Keratinocyte (primary cell): ENCODE measurements around the gene TSPEAR. TPM values are rescaled to one million over a fixed set of nuclear protein-coding genes. Genes with fewer than 3 reads are reported as not detected.

ENCODE experiments used
- DNase-seq: peaks from one replicate; pipeline ENCODE4 v3.0.0-alpha.2; 2011; ENCODE audit warnings: low read depth, missing footprints, low spot score
- FAIRE-seq: peaks from 2 replicates; lab custom pipeline; 2011; peaks lifted over from hg19 to GRCh38; lab: Jason Lieb, UNC
- H2AFZ ChIP-seq: 2 replicates; pipeline ENCODE4 v1.6.0; 2012; ENCODE audit warnings: low read length, control low read depth, inconsistent platforms; ENCODE audit not compliant: control insufficient read depth
- H3K27ac ChIP-seq: 2 replicates; pipeline ENCODE4 v1.5.1; 2011; ENCODE audit warnings: low read length; ENCODE audit not compliant: control insufficient read depth, insufficient read depth
- H3K27me3 ChIP-seq: 3 replicates; pipeline ENCODE4 v1.6.0; 2011; ENCODE audit warnings: low read length; ENCODE audit not compliant: control insufficient read depth, insufficient read depth; ENCODE audit errors: extremely low read depth
- H3K36me3 ChIP-seq, 2 experiments: 2 replicates in 1 of 2; 3 replicates in 1 of 2; pipeline ENCODE4 v1.5.1; 2011; ENCODE audit warnings: low read length in 2 of 2, mild to moderate bottlenecking in 1 of 2; ENCODE audit not compliant: control insufficient read depth in 2 of 2, insufficient read depth in 2 of 2; ENCODE audit errors: extremely low read depth in 1 of 2
- H3K4me1 ChIP-seq: 3 replicates; pipeline ENCODE4 v1.5.1; 2011; ENCODE audit warnings: low read length; ENCODE audit not compliant: control insufficient read depth, insufficient read depth; ENCODE audit errors: extremely low read depth
- H3K4me2 ChIP-seq: 3 replicates; pipeline ENCODE4 v1.6.0; 2011; ENCODE audit warnings: low read depth, low read length; ENCODE audit not compliant: control insufficient read depth, insufficient read depth; ENCODE audit errors: extremely low read depth
- H3K4me3 ChIP-seq, 3 experiments: fragments of 200-600 bp in 1 of 3; sonication (generic) in 1 of 3; 2 replicates in 2 of 3; 3 replicates in 1 of 3; pipeline ENCODE4 v1.5.1; 2011 to 2016; ENCODE audit warnings: low read length in 3 of 3, mild to moderate bottlenecking in 3 of 3, control low read depth in 2 of 3, inconsistent platforms in 1 of 3, low read depth in 1 of 3, mixed read lengths in 1 of 3, mixed run types in 1 of 3, moderate library complexity in 1 of 3; ENCODE audit not compliant: control insufficient read depth in 2 of 3, insufficient read depth in 2 of 3; ENCODE audit errors: extremely low read depth in 1 of 3
- H3K79me2 ChIP-seq: 2 replicates; pipeline ENCODE4 v1.6.0; 2012; ENCODE audit warnings: low read length; ENCODE audit not compliant: control insufficient read depth, insufficient read depth
- H3K9ac ChIP-seq: 3 replicates; pipeline ENCODE4 v1.6.0; 2011; ENCODE audit warnings: low read length; ENCODE audit not compliant: control insufficient read depth, insufficient read depth; ENCODE audit errors: extremely low read depth
- H3K9me1 ChIP-seq: 3 replicates; pipeline ENCODE4 v1.6.0; 2011; ENCODE audit warnings: low read length; ENCODE audit not compliant: control insufficient read depth, insufficient read depth; ENCODE audit errors: extremely low read depth
- H3K9me3 ChIP-seq: 2 replicates; pipeline ENCODE4 v1.5.1; 2012; ENCODE audit warnings: low read depth, low read length; ENCODE audit not compliant: control insufficient read depth
- H4K20me1 ChIP-seq: 3 replicates; pipeline ENCODE4 v1.6.0; 2011; ENCODE audit warnings: low read length; ENCODE audit not compliant: control insufficient read depth, insufficient read depth; ENCODE audit errors: extremely low read depth
- CTCF ChIP-seq, 3 experiments: IDR thresholded peaks in 1 of 3; conservative IDR thresholded peaks in 1 of 3; optimal IDR thresholded peaks in 1 of 3; 2 replicates in 2 of 3; 3 replicates in 1 of 3; pipeline versions ENCODE3 to v1.5.1; 2011; ENCODE audit warnings: low read length in 3 of 3, mild to moderate bottlenecking in 3 of 3, moderate library complexity in 2 of 3, control low read depth in 1 of 3, inconsistent platforms in 1 of 3; ENCODE audit not compliant: insufficient read depth in 2 of 3; ENCODE audit errors: extremely low read depth in 1 of 3
- EZH2 ChIP-seq: IDR thresholded peaks from one replicate; pipeline ENCODE4 v1.6.1; 2012; ENCODE audit warnings: inconsistent platforms, mild to moderate bottlenecking, low read length, moderate library complexity
- dilution Hi-C: fragments of 300-500 bp; cut with MboI; formaldehyde crosslinking; loops from one replicate; pipeline ENCODE4 v1.7.0; 2020; ENCODE audit warnings: low sequenced_read_pairs; ENCODE audit not compliant: extremely low pct_ligation_motif_present
- polyA plus RNA-seq, 5 experiments: library from polyadenylated mRNA; depleted of rRNA in 3 of 5; stranded (reverse) in 3 of 5; stranded (forward) in 1 of 5; unstranded in 1 of 5; fragments of >200 nt; gene quantifications; 1 replicate in 1 of 5; 2 replicates in 3 of 5; 3 replicates in 1 of 5; pipeline versions ENCODE4 v1.2.1 to v1.2.3, GENCODE V29; 2011 to 2012; ENCODE audit warnings: missing spikeins in 2 of 5, low read depth in 1 of 5, low replicate concordance in 1 of 5

TSPEAR gene
- polyA plus RNA-seq, 1 donor (not counting 4 experiments of a cell fraction or from before 2014, with no cell fraction given), result 0.12 TPM

DNA sequence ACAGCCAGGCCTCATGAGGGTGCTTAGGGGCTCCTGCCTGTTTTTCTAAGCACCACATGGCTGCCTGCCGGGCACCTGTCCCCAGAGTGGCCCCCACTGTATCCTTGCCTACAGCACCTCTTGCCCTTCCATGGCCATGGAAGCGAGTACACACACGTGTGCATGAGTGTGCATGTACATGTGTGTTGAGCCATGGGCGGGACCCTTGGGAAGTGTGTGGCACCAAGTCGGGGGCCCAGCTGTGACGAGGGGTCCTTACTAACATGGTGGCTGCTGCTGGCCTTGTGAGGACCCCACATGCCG, 197.2 kb downstream of the TSPEAR start:
- H3K4me1 ChIP-seq, result no peaks in the 10 kb centered on the region
- H3K9ac ChIP-seq, result no peak overlapping the region
- H4K20me1 ChIP-seq, result no peaks in the 10 kb centered on the region
- DNase-seq (no peak), FAIRE-seq (no peak)
- H3K27me3 ChIP-seq, result peaks cover 11% of the 10 kb centered on the region
- dilution Hi-C loops, result no loop called here
- TF ChIP-seq CTCF (optimal IDR thresholded peaks at IDR 0.05 in 1 of 3, IDR thresholded peaks at IDR 0.05 in 1 of 3, conservative IDR thresholded peaks at IDR 0.05 in 1 of 3; ENCODE audit: extremely low read depth in 1 of 3, insufficient read depth in 2 of 3, low read length in 3 of 3) (no peak), EZH2 (no peak)
- H3K36me3 ChIP-seq, result no peaks in the 10 kb centered on the region
- no peak overlapping the region for H2AFZ ChIP-seq
- no peak overlapping the region for H3K4me3 ChIP-seq
- no peaks in the 10 kb centered on the region for H3K9me3 ChIP-seq
- H3K9me1 ChIP-seq, result no peaks in the 10 kb centered on the region
- no peak overlapping the region for H3K4me2 ChIP-seq
- H3K79me2 ChIP-seq, result no peaks in the 10 kb centered on the region
- H3K27ac ChIP-seq, result no peak overlapping the region

GRCh38 chr21:44513389-44514217, 197.8 kb downstream of the TSPEAR start:
- no peak overlapping the region for H3K9ac ChIP-seq
- H3K27me3 ChIP-seq, result peaks cover 11% of the 10 kb centered on the region
- H3K36me3 ChIP-seq, result no peaks in the 10 kb centered on the region
- dilution Hi-C loops, result no loop called here
- no peak overlapping the region for H3K4me3 ChIP-seq
- no peaks in the 10 kb centered on the region for H3K9me1 ChIP-seq
- no peak for TF ChIP-seq EZH2
- no peak for TF ChIP-seq CTCF (optimal IDR thresholded peaks at IDR 0.05 in 1 of 3, IDR thresholded peaks at IDR 0.05 in 1 of 3, conservative IDR thresholded peaks at IDR 0.05 in 1 of 3; ENCODE audit: extremely low read depth in 1 of 3, insufficient read depth in 2 of 3, low read length in 3 of 3)
- no peaks in the 10 kb centered on the region for H3K9me3 ChIP-seq
- no peak overlapping the region for H3K27ac ChIP-seq
- H4K20me1 ChIP-seq, result no peaks in the 10 kb centered on the region
- FAIRE-seq (no peak), DNase-seq (no peak)
- no peak overlapping the region for H2AFZ ChIP-seq
- H3K4me2 ChIP-seq, result no peak overlapping the region
- H3K4me1 ChIP-seq, result no peaks in the 10 kb centered on the region
- H3K79me2 ChIP-seq, result no peaks in the 10 kb centered on the region
